HG03097 (cell line): ENCODE data around the gene SLC26A5.
A peak's percentile ranks its signal among the peaks of the same experiment; 100 is the strongest.
"Not testable (repeated sequence)": the region's sequence is repeated elsewhere in the genome, so short reads cannot be mapped to it uniquely, and the experiment has no call there.

Experiments
- ATAC-seq: cut with Tn5 transposase; IDR thresholded peaks from one replicate; pipeline ENCODE4 v1.9.1; 2021; ENCODE audit not compliant: unreplicated experiment, low FRiP score

The SLC26A5 gene, protein sequence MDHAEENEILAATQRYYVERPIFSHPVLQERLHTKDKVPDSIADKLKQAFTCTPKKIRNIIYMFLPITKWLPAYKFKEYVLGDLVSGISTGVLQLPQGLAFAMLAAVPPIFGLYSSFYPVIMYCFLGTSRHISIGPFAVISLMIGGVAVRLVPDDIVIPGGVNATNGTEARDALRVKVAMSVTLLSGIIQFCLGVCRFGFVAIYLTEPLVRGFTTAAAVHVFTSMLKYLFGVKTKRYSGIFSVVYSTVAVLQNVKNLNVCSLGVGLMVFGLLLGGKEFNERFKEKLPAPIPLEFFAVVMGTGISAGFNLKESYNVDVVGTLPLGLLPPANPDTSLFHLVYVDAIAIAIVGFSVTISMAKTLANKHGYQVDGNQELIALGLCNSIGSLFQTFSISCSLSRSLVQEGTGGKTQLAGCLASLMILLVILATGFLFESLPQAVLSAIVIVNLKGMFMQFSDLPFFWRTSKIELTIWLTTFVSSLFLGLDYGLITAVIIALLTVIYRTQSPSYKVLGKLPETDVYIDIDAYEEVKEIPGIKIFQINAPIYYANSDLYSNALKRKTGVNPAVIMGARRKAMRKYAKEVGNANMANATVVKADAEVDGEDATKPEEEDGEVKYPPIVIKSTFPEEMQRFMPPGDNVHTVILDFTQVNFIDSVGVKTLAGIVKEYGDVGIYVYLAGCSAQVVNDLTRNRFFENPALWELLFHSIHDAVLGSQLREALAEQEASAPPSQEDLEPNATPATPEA

DNA sequence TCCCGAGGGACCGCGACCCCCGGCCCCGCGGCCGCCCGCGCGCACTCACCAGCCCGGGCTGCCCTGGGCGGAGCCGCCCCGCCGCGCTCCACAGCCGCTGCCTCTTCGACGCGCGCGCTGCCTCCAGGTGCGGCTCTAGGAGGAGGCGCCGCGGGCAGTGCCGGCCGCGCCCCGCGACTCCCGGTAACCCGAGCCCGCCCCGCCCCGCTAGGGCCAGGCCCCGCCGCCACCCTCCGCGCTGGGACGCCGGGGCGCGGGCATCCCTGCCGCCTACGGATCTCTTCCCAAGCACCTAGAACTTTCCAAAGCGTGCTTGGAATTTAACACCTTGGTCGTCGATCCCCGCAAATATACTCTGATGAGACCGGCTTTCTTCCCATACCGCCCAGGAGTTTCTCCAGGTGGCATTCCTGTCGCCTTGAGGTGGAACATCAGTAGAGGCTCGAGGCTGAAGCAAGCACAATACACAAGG lies at the start of gene SLC26A5:
SLC26A5 (minus strand) TSS at position 159 of the 472 bp plus-strand sequence. CDS start 24,693 bp downstream, outside the sequence.
- ATAC-seq = no peak

GRCh38 chr7:103487419-103487818 lies 41.4 kb upstream of the SLC26A5 start:
- no peak for ATAC-seq

DNA sequence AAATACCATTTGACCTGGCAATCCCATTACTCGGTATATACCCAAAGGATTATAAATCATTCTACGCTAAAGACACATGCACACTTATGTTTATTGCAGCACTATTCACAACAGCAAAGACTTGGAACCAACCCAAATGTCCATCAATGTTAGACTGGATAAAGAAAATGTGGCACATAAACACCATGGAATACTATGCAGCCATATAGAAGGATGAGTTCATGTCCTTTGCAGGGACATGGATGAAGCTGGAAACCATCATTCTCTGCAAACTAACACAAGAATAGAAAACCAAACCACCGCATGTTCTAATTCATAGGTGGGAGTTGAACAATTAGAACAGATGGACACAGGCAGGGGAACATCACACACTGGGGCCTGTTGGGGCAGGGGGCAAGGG lies 40.9 kb upstream of the SLC26A5 start:
- not testable (repeated sequence) for ATAC-seq

DNA sequence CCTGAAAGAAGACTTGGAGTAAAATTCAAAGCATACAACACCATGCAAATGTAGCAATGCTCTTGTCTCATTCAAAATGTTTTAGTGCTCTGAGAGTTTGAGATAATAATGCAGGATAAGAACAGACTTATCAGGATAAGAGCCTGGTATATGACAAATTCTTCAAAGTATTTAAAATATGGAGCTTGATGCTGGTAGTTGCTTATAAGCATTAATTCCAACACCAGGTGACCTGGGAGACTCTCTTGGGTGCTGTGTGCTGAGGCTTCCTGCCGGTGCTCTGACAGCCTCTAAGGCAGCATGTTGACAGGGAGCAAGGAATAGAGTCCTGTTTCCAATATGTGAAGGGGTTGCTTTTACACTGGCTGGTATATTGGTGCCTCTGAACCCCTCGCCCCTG lies 34.8 kb upstream of the SLC26A5 start:
- ATAC-seq = no peak

DNA sequence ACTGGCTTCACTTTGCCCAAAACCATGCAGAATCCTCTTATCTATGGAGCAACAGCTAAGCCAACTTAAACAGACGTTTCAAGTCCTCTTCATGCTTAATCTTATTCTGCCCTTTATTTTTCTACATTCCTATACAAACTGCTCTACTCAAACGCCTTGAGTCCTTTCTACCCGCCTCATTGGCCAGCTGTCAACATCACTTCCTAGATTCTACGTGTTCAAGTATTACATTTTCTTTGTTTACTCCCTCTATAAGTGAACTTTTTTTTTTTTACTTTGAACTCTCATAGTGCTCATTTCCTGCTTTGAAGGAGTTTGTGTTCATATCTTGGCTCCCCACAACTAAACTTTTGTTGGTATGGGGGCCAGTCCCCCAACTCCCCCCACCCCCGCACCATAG lies 28.9 kb upstream of the SLC26A5 start:
- ATAC-seq = no peak

GRCh38 chr7:103469095-103469948 lies 23.3 kb upstream of the SLC26A5 start:
- no peak for ATAC-seq

- no peak for ATAC-seq
Measured at GRCh38 chr7:103466814-103467213, 20.8 kb upstream of the SLC26A5 start.

DNA sequence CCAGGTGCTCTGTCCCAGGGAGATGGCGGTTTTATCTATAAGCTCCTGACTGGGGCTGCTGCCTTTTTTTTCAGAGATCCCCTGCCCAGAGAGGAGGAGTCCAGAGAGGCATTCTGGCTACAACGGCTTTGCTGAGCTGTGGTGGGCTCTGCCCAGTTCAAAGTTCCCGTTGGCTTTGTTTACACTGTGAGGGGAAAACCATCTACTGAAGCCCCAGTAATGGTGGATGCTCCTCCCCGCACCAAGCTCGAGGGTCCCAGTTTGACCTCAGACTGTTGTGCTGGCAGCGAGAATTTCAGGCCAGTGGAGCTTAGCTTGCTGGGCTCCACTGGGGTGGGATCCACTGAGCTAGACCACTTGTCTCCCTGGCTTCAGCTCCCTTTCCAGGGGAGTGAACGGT lies 16.4 kb upstream of the SLC26A5 start:
- ATAC-seq = no peak

- ATAC-seq = peak; percentile 70
Measured at GRCh38 chr7:103447073-103447960, 1.3 kb upstream of the SLC26A5 start.

- no peak for ATAC-seq
Measured at GRCh38 chr7:103445228-103446048, 569 bp downstream of the SLC26A5 start.

- no peak for ATAC-seq
Measured at GRCh38 chr7:103439661-103440060, 6.3 kb downstream of the SLC26A5 start.

- ATAC-seq = no peak
Measured at GRCh38 chr7:103437623-103438022, 8.4 kb downstream of the SLC26A5 start.

GRCh38 chr7:103432712-103433111 lies 13.3 kb downstream of the SLC26A5 start:
- ATAC-seq = no peak

GRCh38 chr7:103425177-103425576 lies 20.8 kb downstream of the SLC26A5 start:
- ATAC-seq = no peak

DNA sequence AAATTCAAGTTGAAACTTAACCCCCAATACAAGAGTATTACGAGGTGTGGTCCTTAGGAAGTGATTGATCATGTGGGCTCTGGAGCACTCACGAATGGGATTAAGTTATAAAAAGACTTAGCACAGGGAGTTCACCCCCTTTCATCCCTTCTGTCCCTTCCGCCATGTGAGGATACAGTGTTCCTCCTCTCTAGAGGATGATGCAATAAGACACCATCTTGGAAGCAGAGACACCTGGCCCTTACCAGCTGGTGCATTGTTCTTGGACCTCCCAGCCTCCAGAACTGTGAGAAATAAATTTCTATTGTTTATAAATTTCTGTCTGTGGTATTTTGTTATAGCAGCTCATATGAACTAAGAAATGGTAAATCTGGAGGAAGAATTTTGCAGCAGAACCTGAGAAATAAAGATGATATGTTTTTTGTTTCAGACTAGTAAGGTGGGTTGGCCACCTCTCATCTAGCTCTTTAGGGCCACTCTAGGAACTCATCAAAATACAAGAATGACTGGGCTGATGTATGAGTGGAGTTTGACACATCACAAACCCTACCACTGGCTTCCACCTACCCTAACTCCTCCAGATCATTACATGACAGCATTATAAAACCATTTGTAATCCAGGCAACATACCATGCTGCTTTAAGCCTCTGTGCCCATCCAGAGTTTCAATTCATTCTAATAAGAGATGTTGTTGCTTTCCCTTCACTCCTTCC lies 22.4 kb downstream of the SLC26A5 start:
- no peak for ATAC-seq

DNA sequence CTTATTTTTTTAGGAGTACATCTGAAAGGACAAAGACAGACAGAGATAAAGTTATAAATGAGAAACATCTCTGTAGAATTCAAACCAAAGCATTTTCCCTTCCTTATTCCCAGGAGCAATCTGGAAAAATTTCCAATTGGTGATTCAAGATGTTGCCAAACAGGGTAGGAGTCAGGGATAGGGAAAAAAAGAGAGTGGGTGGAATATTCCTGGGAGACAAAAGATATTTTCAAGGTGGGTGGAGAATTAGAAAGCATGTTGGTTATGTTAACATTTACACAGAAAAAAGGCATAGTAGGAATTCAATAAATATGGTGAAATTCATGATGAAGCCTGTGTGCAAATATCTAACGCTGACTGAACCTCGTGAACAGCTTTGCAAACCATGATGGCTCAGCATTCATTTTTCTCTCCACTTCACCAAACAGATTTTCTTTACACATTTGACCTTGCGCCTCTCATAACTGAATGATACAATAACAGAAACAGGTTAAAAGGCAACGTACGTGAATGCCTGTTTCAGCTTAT lies 25.1 kb downstream of the SLC26A5 start:
- ATAC-seq = no peak

DNA sequence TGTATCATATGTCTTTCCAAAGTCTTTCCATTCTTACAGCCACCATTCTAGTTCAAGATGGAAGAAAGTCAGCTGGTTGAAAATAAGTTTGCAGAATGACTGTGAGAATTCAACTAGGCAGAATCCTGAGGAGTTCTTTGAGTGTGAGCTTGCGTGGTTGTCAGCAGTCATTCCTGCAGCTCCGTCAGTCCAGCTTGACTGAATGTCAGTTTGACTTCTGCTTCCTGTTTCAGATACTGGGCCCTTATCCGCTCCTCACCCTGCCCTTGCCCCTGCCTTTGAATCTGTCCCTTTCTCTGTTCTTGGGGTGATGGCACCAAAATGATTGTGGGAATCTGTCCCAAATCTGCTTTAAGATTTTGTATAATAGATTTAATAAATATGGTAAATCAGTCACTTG lies 27.8 kb downstream of the SLC26A5 start:
- no peak for ATAC-seq

DNA sequence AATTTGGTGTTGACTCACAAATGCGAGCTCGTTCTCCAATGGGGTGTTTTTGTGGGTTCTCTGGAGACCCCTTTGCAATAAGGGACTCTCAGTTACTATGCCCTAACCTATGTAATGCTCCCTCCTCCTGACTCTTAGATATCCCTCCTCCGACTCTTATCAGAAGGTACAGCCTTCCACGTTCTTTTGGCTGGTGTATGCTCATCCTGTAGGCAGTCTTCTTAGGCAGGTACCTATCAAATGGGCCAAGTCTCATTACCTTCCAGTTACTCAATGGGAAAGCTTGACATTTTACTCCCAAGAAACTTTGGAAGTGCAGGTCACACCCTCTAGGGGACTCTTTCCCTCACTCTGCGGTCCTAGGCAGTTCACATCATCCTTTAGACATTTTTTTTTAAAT lies 32.6 kb downstream of the SLC26A5 start:
- ATAC-seq = no peak
